SK-N-MC (cell line): ENCODE measurements around the gene CARF.
A peak's percentile ranks its signal among the peaks of the same experiment; 100 is the strongest.
"Not testable (repeated sequence)": the region's sequence is repeated elsewhere in the genome, so short reads cannot be mapped to it uniquely, and the experiment has no call there.

Experiments used
- DNase-seq: peaks from one replicate; pipeline ENCODE4 v3.0.0-alpha.2; 2011; ENCODE audit warnings: low read depth, low spot score
- H3K27ac ChIP-seq: fragments of 200-600 bp; sonication (generic); 2 replicates; pipeline ENCODE4 v1.5.1; 2016; ENCODE audit warnings: mixed run types
- H3K36me3 ChIP-seq: fragments of 200-600 bp; sonication (generic); 2 replicates; pipeline ENCODE4 v1.6.1; 2017; ENCODE audit warnings: antibody characterized with exemption, low read length, mixed read lengths; ENCODE audit not compliant: insufficient read depth
- H3K4me3 ChIP-seq: fragments of 200-600 bp; sonication (generic); 2 replicates; pipeline ENCODE4 v1.5.1; 2016
- H3K9ac ChIP-seq: fragments of 200-600 bp; sonication (generic); 2 replicates; pipeline ENCODE4 v1.8.0; 2017; ENCODE audit warnings: mixed run types, mixed read lengths; ENCODE audit not compliant: insufficient read length
- H3K9me3 ChIP-seq: fragments of 200-600 bp; sonication (generic); 2 replicates; pipeline ENCODE4 v1.6.1; 2017; ENCODE audit warnings: low read depth, mild to moderate bottlenecking, antibody characterized with exemption, low read length, moderate library complexity, mixed read lengths
- EZH2 ChIP-seq: fragments of 200-600 bp; sonication (generic); IDR thresholded peaks from one replicate; pipeline ENCODE4 v1.6.1; 2017; ENCODE audit warnings: antibody characterized with exemption
- FOXP2 ChIP-seq: optimal IDR thresholded peaks from 2 replicates; pipeline ENCODE3; 2011; ENCODE audit warnings: mild to moderate bottlenecking, moderate library complexity; ENCODE audit not compliant: insufficient read depth; ENCODE audit errors: extremely low read length, control extremely low read depth
- POLR2AphosphoS5 ChIP-seq: IDR thresholded peaks from 2 replicates; pipeline ENCODE4 v1.6.1; 2012; ENCODE audit warnings: mild to moderate bottlenecking, low read depth, low read length, borderline replicate concordance

The CARF gene

GRCh38 chr2:202960524-202960923 lies 48.4 kb downstream of the CARF start:
- Histone ChIP-seq H3K4me3 (no peak overlapping the region), H3K9me3 (no peaks in the 10 kb centered on the region), H3K36me3 (no peaks in the 10 kb centered on the region), H3K27ac (no peak overlapping the region), H3K9ac (no peak overlapping the region)
- DNase-seq = no peak
- no peak for TF ChIP-seq FOXP2
- TF ChIP-seq EZH2 = no peak

- no peak for DNase-seq
- H3K9ac ChIP-seq = no peak overlapping the region
- H3K36me3 ChIP-seq = no peaks in the 10 kb centered on the region
- no peak overlapping the region for H3K4me3 ChIP-seq
- no peak for TF ChIP-seq POLR2AphosphoS5
- no peaks in the 10 kb centered on the region for H3K9me3 ChIP-seq
- no peak overlapping the region for H3K27ac ChIP-seq
These were observed 51.6 kb downstream of the CARF start for GRCh38 chr2:202963712-202964111.

GRCh38 chr2:202965810-202966460 lies 53.9 kb downstream of the CARF start:
- H3K9ac ChIP-seq = no peak overlapping the region
- H3K27ac ChIP-seq = no peak overlapping the region
- no peak overlapping the region for H3K4me3 ChIP-seq
- H3K36me3 ChIP-seq = no peaks in the 10 kb centered on the region
- H3K9me3 ChIP-seq = no peaks in the 10 kb centered on the region
- TF ChIP-seq EZH2 (no peak), FOXP2 (no peak), POLR2AphosphoS5 (no peak)
- DNase-seq = no peak

- not testable (repeated sequence) for DNase-seq, H3K9me3 ChIP-seq, H3K4me3 ChIP-seq
These were observed 57.3 kb downstream of the CARF start for GRCh38 chr2:202969404-202969803.

GRCh38 chr2:202976809-202977208 lies 64.7 kb downstream of the CARF start:
- Histone ChIP-seq H3K4me3 (no peak overlapping the region), H3K36me3 (no peaks in the 10 kb centered on the region), H3K9ac (no peak overlapping the region), H3K27ac (no peak overlapping the region), H3K9me3 (no peaks in the 10 kb centered on the region)
- TF ChIP-seq POLR2AphosphoS5 (no peak), FOXP2 (no peak), EZH2 (no peak)
- no peak for DNase-seq

More at GRCh38 chr2:202969404-202969803, 57.3 kb downstream of the CARF start:
- H3K27ac ChIP-seq, H3K36me3 ChIP-seq, H3K9ac ChIP-seq: not testable (repeated sequence)

GRCh38 chr2:202982779-202983491 lies 70.9 kb downstream of the CARF start:
- no peaks in the 10 kb centered on the region for H3K36me3 ChIP-seq
- no peak for DNase-seq
- TF ChIP-seq POLR2AphosphoS5 (no peak), EZH2 (no peak), FOXP2 (no peak)
- no peaks in the 10 kb centered on the region for H3K9me3 ChIP-seq
- H3K27ac ChIP-seq = no peak overlapping the region
- H3K4me3 ChIP-seq = no peak overlapping the region
- no peak overlapping the region for H3K9ac ChIP-seq

- Histone ChIP-seq H3K9ac (no peak overlapping the region), H3K9me3 (no peaks in the 10 kb centered on the region), H3K27ac (no peak overlapping the region), H3K36me3 (no peaks in the 10 kb centered on the region), H3K4me3 (no peak overlapping the region)
- DNase-seq = no peak
- TF ChIP-seq EZH2 (no peak), POLR2AphosphoS5 (no peak), FOXP2 (no peak)
These were observed 77.7 kb downstream of the CARF start for GRCh38 chr2:202989749-202990148.

DNA sequence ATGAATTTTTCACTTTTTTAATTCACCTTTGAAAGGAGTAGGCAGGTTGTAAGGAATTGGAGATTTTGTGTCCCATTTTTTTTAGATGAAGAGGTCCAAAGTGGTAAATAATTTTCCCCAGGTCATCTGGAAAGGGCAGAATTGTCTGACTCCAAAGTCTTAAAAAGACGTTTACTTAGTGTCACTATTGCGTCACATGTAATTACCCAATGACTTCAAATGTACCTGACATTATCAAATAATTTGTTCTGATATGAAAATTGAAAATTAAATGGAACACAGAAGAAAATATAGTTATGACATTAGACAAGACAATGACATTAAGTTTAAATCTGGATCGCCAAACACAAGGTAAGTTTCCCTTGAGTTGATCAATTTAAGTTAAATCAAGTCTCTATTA lies 78.4 kb downstream of the CARF start:
- no peak overlapping the region for H3K27ac ChIP-seq
- H3K4me3 ChIP-seq = no peak overlapping the region
- no peaks in the 10 kb centered on the region for H3K9me3 ChIP-seq
- no peak overlapping the region for H3K9ac ChIP-seq
- H3K36me3 ChIP-seq = no peaks in the 10 kb centered on the region
- TF ChIP-seq FOXP2 = no peak
- TF ChIP-seq EZH2 = no peak
- TF ChIP-seq POLR2AphosphoS5 = no peak
- DNase-seq = no peak

DNA sequence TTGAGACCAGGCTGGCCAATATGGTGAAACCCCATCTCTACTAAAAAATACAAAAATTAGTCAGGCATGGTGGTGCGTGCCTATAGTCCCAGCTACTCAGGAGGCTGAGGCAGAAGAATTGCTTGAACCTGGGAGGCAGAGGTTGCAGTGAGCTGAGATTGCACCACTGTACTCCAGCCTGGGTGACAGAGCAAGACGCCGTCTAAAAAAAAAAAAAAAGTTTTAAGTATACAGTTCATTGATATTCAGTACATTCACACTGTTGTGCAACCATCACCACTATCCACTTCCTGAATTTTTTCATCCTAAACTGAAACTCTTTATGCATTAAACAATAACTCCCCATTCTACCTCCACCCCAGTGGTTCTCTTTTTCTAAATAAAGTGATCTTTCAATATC lies 85.0 kb downstream of the CARF start:
- not testable (repeated sequence) for H3K9ac ChIP-seq, H3K9me3 ChIP-seq, H3K36me3 ChIP-seq
- peak; percentile 79 for DNase-seq
- Histone ChIP-seq H3K27ac (peak overlapping the region; percentile 90), H3K4me3 (peak overlapping the region; percentile 44; the same call in 1 of the 2 replicates)
